ENCODE measurements around the gene R3HDM1.

Gene R3HDM1

DNA sequence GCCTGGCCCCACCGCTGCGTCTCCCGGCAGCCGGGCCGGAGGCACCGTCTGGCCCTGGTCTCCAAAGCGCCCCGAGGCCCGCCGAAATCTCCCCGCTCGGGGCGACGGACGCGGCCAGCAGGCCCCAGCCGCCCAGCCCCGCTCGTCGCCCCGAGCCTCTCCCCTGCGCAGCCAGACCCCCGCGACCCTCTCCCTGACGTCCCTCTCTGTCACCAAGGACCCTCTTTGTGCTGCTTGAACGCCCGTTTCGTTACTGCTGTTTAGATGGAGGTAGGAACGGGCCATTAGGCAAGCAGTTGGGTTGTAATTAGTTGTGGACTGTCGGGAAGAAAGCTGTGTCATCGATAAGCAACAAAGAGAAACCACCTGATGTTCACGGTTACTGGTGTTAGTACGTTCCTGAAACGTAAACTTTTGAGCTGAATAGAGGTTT, 211.1 kb downstream of the R3HDM1 start:
- Histone ChIP-seq H3K79me2 (ENCODE audit: control insufficient read depth, insufficient read depth, low read length, unreplicated experiment) (peaks cover 54% of the 10 kb centered on the region), H3K4me1 (ENCODE audit: control insufficient read depth, insufficient read depth, low read length, unreplicated experiment) (peaks cover 21% of the 10 kb centered on the region), H3K36me3 (ENCODE audit: insufficient read depth, low read length) (peaks cover 8% of the 10 kb centered on the region; the same call in 1 of the 2 replicates), H3K4me3 (ENCODE audit: low read depth, low read length) (peak overlapping the region; percentile 98), H3K27me3 (ENCODE audit: insufficient read depth, low read length) (no peaks in the 10 kb centered on the region), H2AFZ (ENCODE audit: low read length, unreplicated experiment) (peak overlapping the region; percentile 87), H3K27ac (ENCODE audit: low read depth, low read length) (peak overlapping the region; percentile 91)

DNA sequence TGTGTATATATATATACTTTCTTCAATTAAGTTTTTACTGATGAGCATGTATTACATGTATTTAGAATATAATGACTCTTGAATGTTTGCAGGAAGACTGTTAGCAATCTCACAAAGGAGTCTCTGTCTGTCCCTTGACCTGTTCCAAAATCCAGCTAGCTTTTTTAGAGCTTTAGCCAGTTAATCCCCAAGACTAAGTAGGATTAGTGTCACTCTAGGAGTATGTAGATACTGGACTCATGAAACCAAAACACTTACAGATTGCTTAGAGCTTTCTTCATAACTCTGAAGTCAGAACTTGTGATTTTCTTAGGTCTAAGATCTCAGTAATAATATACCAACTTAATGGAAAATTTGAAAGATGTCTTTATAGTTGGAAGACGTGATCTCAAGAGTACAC, 212.6 kb downstream of the R3HDM1 start:
- Histone ChIP-seq H3K36me3 (ENCODE audit: insufficient read depth, low read length) (peaks cover 11% of the 10 kb centered on the region; the same call in 1 of the 2 replicates), H3K27ac (ENCODE audit: low read depth, low read length) (no peak overlapping the region), H3K4me1 (ENCODE audit: control insufficient read depth, insufficient read depth, low read length, unreplicated experiment) (peaks cover 21% of the 10 kb centered on the region), H3K27me3 (ENCODE audit: insufficient read depth, low read length) (no peaks in the 10 kb centered on the region), H2AFZ (ENCODE audit: low read length, unreplicated experiment) (no peak overlapping the region), H3K79me2 (ENCODE audit: control insufficient read depth, insufficient read depth, low read length, unreplicated experiment) (peaks cover 63% of the 10 kb centered on the region), H3K4me3 (ENCODE audit: low read depth, low read length) (peak overlapping the region; percentile 98)

DNA sequence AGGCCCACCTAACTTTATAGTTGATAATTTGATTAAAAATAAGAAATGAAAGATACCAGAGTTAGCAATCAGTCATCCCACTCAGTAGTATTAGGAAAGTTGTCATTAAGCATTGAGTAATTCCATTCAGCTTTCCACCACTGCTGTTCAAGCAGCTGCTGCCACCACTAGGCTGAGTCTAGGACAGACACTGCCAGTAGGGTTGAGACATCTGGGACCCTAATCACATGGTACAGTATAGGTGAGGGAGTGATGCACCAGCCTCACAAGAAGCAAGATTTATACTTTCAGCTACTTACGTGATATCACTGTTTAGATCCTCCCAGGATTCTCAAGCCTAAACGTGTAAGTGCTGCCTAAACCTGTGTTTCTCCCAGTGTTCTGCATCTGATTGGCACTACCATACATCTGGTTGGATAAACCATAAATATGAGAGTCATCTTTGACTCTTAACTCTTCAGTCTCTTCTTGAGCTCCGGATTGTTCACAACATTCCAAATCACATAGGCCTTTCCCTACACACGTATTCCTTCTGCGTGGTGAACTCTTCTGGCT, 213.6 kb downstream of the R3HDM1 start:
- peaks cover 17% of the 10 kb centered on the region for H3K36me3 ChIP-seq (ENCODE audit: insufficient read depth, low read length)
- peak overlapping the region; percentile 72 for H3K27ac ChIP-seq (ENCODE audit: low read depth, low read length)
- peak overlapping the region; percentile 98 for H3K4me3 ChIP-seq (ENCODE audit: low read depth, low read length)

DNA sequence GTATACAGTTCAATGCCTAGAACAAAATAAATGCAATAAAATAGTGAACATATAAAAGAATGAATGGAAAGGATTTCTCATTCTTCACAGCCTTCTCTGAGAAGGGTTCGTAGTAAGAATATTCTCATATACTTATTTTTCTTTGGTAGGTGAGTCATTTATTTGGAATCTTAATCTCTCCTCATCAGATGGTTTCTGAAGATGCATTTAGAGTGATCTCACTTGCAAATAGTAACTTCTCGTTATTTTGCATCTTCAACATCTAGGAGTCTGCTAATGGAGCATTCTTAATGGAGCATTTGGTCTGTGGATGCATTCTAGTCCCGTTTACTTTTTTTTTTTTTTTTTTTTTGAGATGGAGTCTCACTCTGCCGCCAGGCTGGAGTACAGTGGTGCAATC, 214.3 kb downstream of the R3HDM1 start:
- H3K4me1 ChIP-seq (ENCODE audit: control insufficient read depth, insufficient read depth, low read length, unreplicated experiment), result peaks cover 21% of the 10 kb centered on the region
- peak overlapping the region; percentile 72 for H3K27ac ChIP-seq (ENCODE audit: low read depth, low read length)
- peaks cover 20% of the 10 kb centered on the region for H3K36me3 ChIP-seq (ENCODE audit: insufficient read depth, low read length)
- peaks cover 71% of the 10 kb centered on the region for H3K79me2 ChIP-seq (ENCODE audit: control insufficient read depth, insufficient read depth, low read length, unreplicated experiment)
- no peak overlapping the region for H2AFZ ChIP-seq (ENCODE audit: low read length, unreplicated experiment)
- peak overlapping the region; percentile 43 for H3K4me3 ChIP-seq (ENCODE audit: low read depth, low read length)
- no peaks in the 10 kb centered on the region for H3K27me3 ChIP-seq (ENCODE audit: insufficient read depth, low read length)

More for the DNA sequence above, 213.6 kb downstream of the R3HDM1 start:
- no peak overlapping the region for H2AFZ ChIP-seq (ENCODE audit: low read length, unreplicated experiment)
- peaks cover 21% of the 10 kb centered on the region for H3K4me1 ChIP-seq (ENCODE audit: control insufficient read depth, insufficient read depth, low read length, unreplicated experiment)
- H3K27me3 ChIP-seq (ENCODE audit: insufficient read depth, low read length), result no peaks in the 10 kb centered on the region
- H3K79me2 ChIP-seq (ENCODE audit: control insufficient read depth, insufficient read depth, low read length, unreplicated experiment), result peaks cover 70% of the 10 kb centered on the region

DNA sequence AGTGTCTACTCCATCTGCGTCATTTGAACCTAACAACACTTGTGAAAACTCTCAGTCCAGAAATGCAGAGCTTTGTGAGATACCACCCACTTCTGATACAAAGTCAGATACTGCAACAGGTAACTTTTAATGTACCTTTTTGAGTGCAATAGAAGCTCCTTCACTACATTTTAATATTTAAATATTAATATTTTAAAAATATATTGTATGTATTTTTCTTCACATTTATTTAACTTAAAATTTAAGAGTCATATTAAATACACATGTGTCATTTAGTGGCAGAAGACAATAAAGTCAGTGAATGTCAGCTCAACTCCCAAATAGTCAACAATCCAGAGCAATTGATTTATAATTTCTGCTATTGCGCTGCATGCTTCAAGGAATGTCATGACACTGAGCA, 224.3 kb downstream of the R3HDM1 start:
- Histone ChIP-seq H3K36me3 (ENCODE audit: insufficient read depth, low read length) (peaks cover 58% of the 10 kb centered on the region), H3K4me3 (ENCODE audit: low read depth, low read length) (no peak overlapping the region), H3K27me3 (ENCODE audit: insufficient read depth, low read length) (no peaks in the 10 kb centered on the region), H3K79me2 (ENCODE audit: control insufficient read depth, insufficient read depth, low read length, unreplicated experiment) (peaks cover 2% of the 10 kb centered on the region), H3K4me1 (ENCODE audit: control insufficient read depth, insufficient read depth, low read length, unreplicated experiment) (no peaks in the 10 kb centered on the region), H3K27ac (ENCODE audit: low read depth, low read length) (no peak overlapping the region), H2AFZ (ENCODE audit: low read length, unreplicated experiment) (no peak overlapping the region)

DNA sequence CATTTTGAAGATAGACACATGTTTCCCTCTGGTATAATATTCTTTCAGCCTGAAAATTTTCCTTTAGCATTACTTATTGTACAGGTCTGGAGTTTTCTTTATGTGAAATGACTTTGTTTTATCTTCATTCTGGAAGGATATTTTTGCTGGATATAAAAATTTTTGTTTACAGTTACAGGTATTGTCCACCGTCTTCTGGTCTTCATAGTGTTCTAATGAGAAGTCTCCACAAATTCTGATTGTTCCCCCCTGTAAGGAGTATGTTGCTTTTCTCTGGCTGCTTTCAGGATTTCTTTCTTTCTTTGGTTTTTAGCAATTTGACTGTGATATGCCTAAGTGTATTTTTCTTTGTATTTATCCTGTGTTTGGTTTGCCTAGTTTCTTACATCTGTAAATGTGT, 225.4 kb downstream of the R3HDM1 start:
- no peak overlapping the region for H3K4me3 ChIP-seq (ENCODE audit: low read depth, low read length)
- peaks cover 62% of the 10 kb centered on the region for H3K36me3 ChIP-seq (ENCODE audit: insufficient read depth, low read length)
- H2AFZ ChIP-seq (ENCODE audit: low read length, unreplicated experiment), result no peak overlapping the region
- H3K27me3 ChIP-seq (ENCODE audit: insufficient read depth, low read length), result no peaks in the 10 kb centered on the region
- H3K79me2 ChIP-seq (ENCODE audit: control insufficient read depth, insufficient read depth, low read length, unreplicated experiment), result peaks cover 2% of the 10 kb centered on the region
- H3K27ac ChIP-seq (ENCODE audit: low read depth, low read length), result no peak overlapping the region
- no peaks in the 10 kb centered on the region for H3K4me1 ChIP-seq (ENCODE audit: control insufficient read depth, insufficient read depth, low read length, unreplicated experiment)

DNA sequence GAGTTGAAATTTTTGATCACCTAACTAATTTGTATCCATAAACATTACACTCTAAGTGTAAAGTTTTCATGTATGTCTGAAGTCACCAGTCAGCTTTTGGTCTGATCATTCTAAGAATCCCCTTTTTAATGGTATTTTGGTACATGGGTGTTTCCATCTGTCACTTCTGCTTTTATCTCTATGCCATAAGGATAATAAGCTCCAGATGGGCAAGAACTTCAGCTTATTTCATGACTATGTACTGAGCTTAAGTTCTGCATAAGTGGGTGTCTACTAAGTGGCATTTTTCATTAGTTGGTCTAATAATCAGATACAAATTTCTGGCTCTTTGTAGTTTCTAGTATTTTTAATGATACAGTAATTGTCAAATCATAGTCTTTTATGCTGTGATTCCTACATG, 230.7 kb downstream of the R3HDM1 start:
- H3K36me3 ChIP-seq (ENCODE audit: insufficient read depth, low read length), result peaks cover 42% of the 10 kb centered on the region
- no peak overlapping the region for H3K27ac ChIP-seq (ENCODE audit: low read depth, low read length)
- H3K4me1 ChIP-seq (ENCODE audit: control insufficient read depth, insufficient read depth, low read length, unreplicated experiment), result no peaks in the 10 kb centered on the region

DNA sequence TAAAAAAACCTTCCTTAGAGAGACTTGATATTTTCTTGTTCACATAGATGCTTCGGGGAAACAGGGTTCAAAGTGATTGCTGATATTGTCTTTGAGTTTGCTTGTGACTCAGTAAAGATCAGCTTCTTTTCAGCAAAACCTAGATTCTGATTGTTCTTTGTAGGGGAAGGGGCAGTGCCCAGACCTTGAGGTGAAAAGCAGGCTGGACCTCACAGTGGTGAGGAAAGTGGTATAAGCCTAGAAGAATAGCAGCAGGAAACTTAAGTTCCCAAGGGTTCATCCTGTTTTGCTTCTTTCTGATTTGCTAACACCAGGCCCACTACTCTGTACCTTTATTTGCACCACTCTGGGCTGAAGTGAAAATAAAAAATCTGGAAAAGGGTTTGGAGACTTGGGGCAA, 231.2 kb downstream of the R3HDM1 start:
- Histone ChIP-seq H2AFZ (ENCODE audit: low read length, unreplicated experiment) (no peak overlapping the region), H3K4me1 (ENCODE audit: control insufficient read depth, insufficient read depth, low read length, unreplicated experiment) (no peaks in the 10 kb centered on the region), H3K4me3 (ENCODE audit: low read depth, low read length) (no peak overlapping the region), H3K36me3 (ENCODE audit: insufficient read depth, low read length) (peaks cover 37% of the 10 kb centered on the region), H3K27me3 (ENCODE audit: insufficient read depth, low read length) (no peaks in the 10 kb centered on the region), H3K79me2 (ENCODE audit: control insufficient read depth, insufficient read depth, low read length, unreplicated experiment) (no peaks in the 10 kb centered on the region), H3K27ac (ENCODE audit: low read depth, low read length) (no peak overlapping the region)

More for the DNA sequence above, 230.7 kb downstream of the R3HDM1 start:
- no peaks in the 10 kb centered on the region for H3K27me3 ChIP-seq (ENCODE audit: insufficient read depth, low read length)
- H2AFZ ChIP-seq (ENCODE audit: low read length, unreplicated experiment), result no peak overlapping the region
- H3K79me2 ChIP-seq (ENCODE audit: control insufficient read depth, insufficient read depth, low read length, unreplicated experiment), result no peaks in the 10 kb centered on the region
- no peak overlapping the region for H3K4me3 ChIP-seq (ENCODE audit: low read depth, low read length)

DNA sequence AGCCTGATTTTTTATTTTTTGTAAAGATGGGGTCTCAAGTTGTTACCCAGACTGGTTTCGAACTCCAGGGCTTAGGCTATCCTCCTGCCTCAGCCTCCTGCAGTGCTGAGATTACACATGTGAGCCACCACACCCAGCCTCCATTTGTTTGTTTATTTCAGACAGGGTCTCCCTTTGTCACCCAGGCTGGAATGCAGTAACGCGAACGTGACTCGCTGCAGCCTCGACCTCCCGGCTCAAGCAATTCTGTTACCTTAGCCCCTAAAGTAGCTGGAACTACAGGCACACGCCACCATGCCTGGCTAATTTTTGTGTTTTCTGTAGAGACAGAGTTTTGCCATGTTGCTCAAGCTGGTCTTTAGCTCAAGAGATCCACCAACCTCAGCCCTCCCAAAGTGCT, 237.6 kb downstream of the R3HDM1 start:
- no peak overlapping the region for H3K27ac ChIP-seq (ENCODE audit: low read depth, low read length)
- no peak overlapping the region for H3K4me3 ChIP-seq (ENCODE audit: low read depth, low read length)
- peaks cover 8% of the 10 kb centered on the region for H3K4me1 ChIP-seq (ENCODE audit: control insufficient read depth, insufficient read depth, low read length, unreplicated experiment)
- H3K36me3 ChIP-seq (ENCODE audit: insufficient read depth, low read length), result peaks cover 40% of the 10 kb centered on the region
- H2AFZ ChIP-seq (ENCODE audit: low read length, unreplicated experiment), result no peak overlapping the region
- H3K79me2 ChIP-seq (ENCODE audit: control insufficient read depth, insufficient read depth, low read length, unreplicated experiment), result no peaks in the 10 kb centered on the region
- H3K27me3 ChIP-seq (ENCODE audit: insufficient read depth, low read length), result no peaks in the 10 kb centered on the region

DNA sequence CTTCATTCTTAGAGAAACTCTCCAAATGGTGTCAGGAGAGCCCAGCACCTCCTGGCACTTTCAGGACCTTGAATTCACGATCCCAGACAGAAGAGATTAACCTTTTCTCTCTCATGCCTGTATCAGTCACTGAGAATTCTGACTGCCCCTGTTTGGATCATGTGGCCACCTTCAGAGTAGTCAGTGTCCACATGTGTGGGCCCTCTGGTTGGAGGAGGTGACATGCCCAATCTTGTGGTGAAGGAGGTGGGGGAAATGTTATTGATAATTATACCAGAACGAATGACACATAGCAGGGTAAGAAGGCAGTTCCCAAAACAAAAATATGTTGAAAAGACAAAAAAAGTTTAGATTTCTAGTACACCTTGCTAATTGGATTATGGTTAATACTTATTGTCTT, 242.0 kb downstream of the R3HDM1 start:
- Histone ChIP-seq H3K36me3 (ENCODE audit: insufficient read depth, low read length) (peaks cover 54% of the 10 kb centered on the region), H3K4me1 (ENCODE audit: control insufficient read depth, insufficient read depth, low read length, unreplicated experiment) (peaks cover 10% of the 10 kb centered on the region), H2AFZ (ENCODE audit: low read length, unreplicated experiment) (no peak overlapping the region), H3K27me3 (ENCODE audit: insufficient read depth, low read length) (no peaks in the 10 kb centered on the region), H3K27ac (ENCODE audit: low read depth, low read length) (no peak overlapping the region; the same call in 1 of the 2 replicates), H3K4me3 (ENCODE audit: low read depth, low read length) (no peak overlapping the region), H3K79me2 (ENCODE audit: control insufficient read depth, insufficient read depth, low read length, unreplicated experiment) (no peaks in the 10 kb centered on the region)

DNA sequence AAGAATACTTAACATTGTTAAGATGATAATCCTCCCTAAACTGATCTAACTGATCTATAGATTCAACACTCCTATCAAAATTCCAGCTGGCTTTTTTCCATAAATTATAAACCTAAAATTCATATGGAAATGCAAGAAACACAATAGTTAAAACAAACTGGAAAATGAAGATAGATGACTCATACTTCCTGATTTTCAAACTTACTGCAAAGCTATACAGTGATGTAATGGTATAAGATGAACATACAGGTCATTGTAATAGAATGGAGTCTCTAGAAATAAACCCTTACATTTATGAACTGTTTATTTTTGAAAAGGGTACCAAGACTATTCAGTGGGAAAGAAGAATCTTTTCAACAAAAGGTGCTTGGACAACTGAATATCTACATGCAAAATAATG, 242.6 kb downstream of the R3HDM1 start:
- Histone ChIP-seq H3K79me2 (ENCODE audit: control insufficient read depth, insufficient read depth, low read length, unreplicated experiment) (no peaks in the 10 kb centered on the region), H3K4me1 (ENCODE audit: control insufficient read depth, insufficient read depth, low read length, unreplicated experiment) (peaks cover 10% of the 10 kb centered on the region), H3K4me3 (ENCODE audit: low read depth, low read length) (no peak overlapping the region), H3K27ac (ENCODE audit: low read depth, low read length) (peak overlapping the region; percentile 36), H3K36me3 (ENCODE audit: insufficient read depth, low read length) (peaks cover 60% of the 10 kb centered on the region), H2AFZ (ENCODE audit: low read length, unreplicated experiment) (no peak overlapping the region), H3K27me3 (ENCODE audit: insufficient read depth, low read length) (no peaks in the 10 kb centered on the region)
